Colon (tissue), 2 donors: ENCODE data around the gene PREB.
"Not testable (repeated sequence)": the region's sequence is repeated elsewhere in the genome, so short reads cannot be mapped to it uniquely, and the experiment has no call there.

ENCODE experiments used
- FAIRE-seq: peaks from 2 replicates; lab custom pipeline; 2012; peaks lifted over from hg19 to GRCh38; lab: Jason Lieb, UNC
- donor health status: control.
- donor health status: control.

PREB gene

GRCh38 chr2:27127883-27128667 is 6.4 kb downstream of the PREB start:
- no peak for FAIRE-seq

- no peak for FAIRE-seq
These were observed 8.2 kb downstream of the PREB start for GRCh38 chr2:27126252-27126710.

GRCh38 chr2:27125104-27125503 is 9.3 kb downstream of the PREB start:
- no peak for FAIRE-seq

GRCh38 chr2:27123302-27124150 is 10.9 kb downstream of the PREB start, which contains the start of gene ABHD1:
Gene ABHD1 (plus strand): TSS chr2:27123815. CDS start chr2:27123949, 134 bp downstream.
- no peak for FAIRE-seq

GRCh38 chr2:27122791-27123190 is 11.6 kb downstream of the PREB start:
- FAIRE-seq: no peak

- FAIRE-seq: no peak
These were observed 12.5 kb downstream of the PREB start for GRCh38 chr2:27121906-27122305.

GRCh38 chr2:27119330-27119670 is 15.1 kb downstream of the PREB start:
- FAIRE-seq: not testable (repeated sequence)

GRCh38 chr2:27118525-27119329 is 15.7 kb downstream of the PREB start, which contains the start of gene CGREF1:
Gene CGREF1 (minus strand): TSS chr2:27119128. CDS start chr2:27104366, 14,762 bp downstream.
- FAIRE-seq: no peak

- no peak for FAIRE-seq
These were observed 16.4 kb downstream of the PREB start for GRCh38 chr2:27117995-27118524.

GRCh38 chr2:27115519-27115918 is 18.9 kb downstream of the PREB start:
- FAIRE-seq: no peak

GRCh38 chr2:27111392-27112078 is 22.9 kb downstream of the PREB start:
- not testable (repeated sequence) for FAIRE-seq

GRCh38 chr2:27110603-27111352 is 23.7 kb downstream of the PREB start:
- not testable (repeated sequence) for FAIRE-seq

GRCh38 chr2:27109083-27109482 is 25.4 kb downstream of the PREB start:
- no peak for FAIRE-seq

- FAIRE-seq: no peak
These were observed 26.2 kb downstream of the PREB start for GRCh38 chr2:27108221-27108620.

- no peak for FAIRE-seq
These were observed 28.5 kb downstream of the PREB start for GRCh38 chr2:27105981-27106380.

GRCh38 chr2:27102329-27102728 is 32.1 kb downstream of the PREB start:
- no peak for FAIRE-seq

GRCh38 chr2:27100036-27100435 is 34.4 kb downstream of the PREB start:
- FAIRE-seq: no peak

GRCh38 chr2:27099334-27099955 is 35.0 kb downstream of the PREB start:
- no peak for FAIRE-seq

- FAIRE-seq: no peak
These were observed 37.1 kb downstream of the PREB start for GRCh38 chr2:27097341-27097740.

GRCh38 chr2:27096748-27097297 is 37.6 kb downstream of the PREB start:
- FAIRE-seq: no peak
